Measurements from ENCODE around the gene OXA1L. TPM values are rescaled to one million over a fixed set of nuclear protein-coding genes. Genes with fewer than 3 reads are reported as not detected.
A peak's percentile ranks its signal among the peaks of the same experiment; 100 is the strongest.
"Not testable (repeated sequence)": the region's sequence is repeated elsewhere in the genome, so short reads cannot be mapped to it uniquely, and the experiment has no call there.

Gene OXA1L
- total RNA-seq: 100 to 1,000 TPM in 3 of 8 experiments, 10 to 100 TPM in 5; 69.1 to 138 (median 84.1) TPM

DNA sequence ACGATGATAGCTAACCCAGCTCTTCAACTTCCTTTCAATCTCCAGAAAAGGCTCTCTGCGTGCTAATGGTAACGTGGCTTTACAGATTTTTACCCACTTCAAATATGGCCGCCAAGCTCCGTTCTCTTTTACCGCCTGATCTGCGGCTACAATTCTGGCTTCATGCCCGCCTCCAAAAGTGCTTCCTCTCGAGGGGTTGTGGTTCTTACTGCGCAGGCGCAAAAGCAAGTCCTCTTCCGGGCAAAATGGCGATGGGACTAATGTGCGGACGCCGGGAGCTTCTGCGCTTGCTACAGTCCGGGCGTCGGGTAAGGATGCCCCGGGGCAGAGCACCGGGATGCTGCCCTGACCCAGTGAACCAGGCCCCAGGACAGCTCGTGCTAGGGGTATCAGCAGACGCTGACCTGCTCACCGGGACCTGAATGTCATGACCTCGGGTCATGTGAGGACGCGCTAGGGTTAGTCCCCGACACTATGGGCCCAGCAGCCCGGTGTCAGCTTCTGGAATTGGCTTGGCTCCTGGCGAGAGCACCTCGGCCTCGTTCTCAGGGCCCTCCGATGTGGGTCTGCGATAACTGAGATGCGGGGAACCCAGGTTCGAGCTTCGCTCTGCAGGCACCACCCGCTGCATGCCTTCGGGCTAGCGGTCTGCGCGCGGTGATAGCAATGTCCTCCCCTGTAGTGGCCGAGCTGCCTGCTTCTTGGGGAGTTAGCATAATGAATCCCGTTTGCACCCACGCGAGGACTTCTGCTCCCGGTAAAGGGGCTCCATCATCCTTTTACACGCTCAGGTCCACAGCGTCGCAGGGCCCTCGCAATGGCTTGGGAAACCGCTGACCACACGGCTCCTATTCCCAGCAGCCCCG is at the start of gene OXA1L:
Gene OXA1L (plus strand): TSS at position 232 of the 866 bp plus-strand sequence. CDS start 14 bp downstream, at position 246.
- in situ Hi-C loops (cut with MboI; ENCODE audit: low pct_unique_long_range_greater_than_20kb in 2 of 9, low sequenced_read_pairs in 9 of 9, unreplicated experiment in 9 of 9): no loop called here
- Histone ChIP-seq H3K4me1 (replicated peaks in 1 of 2) (peaks cover 10 to 19% of the 10 kb centered on the region in 2 donors), H3K27ac (peak within 1 kb of the TSS; percentile 84 to 93), H3K4me3 (peak within 1 kb of the TSS; percentile 72 to 100 (median 96))
- 0 to 3% (median 0%) methylated on average over 1 to 24 of the region's 56 CpGs for WGBS, 10 experiments
- peak; percentile 78 to 93 (median 89) for ATAC-seq (replicated peaks in 6 of 8)

GRCh38 chr14:22718091-22718490 is 48.4 kb upstream of the OXA1L start:
- Histone ChIP-seq H3K4me1 (replicated peaks in 1 of 2) (no peaks in the 10 kb centered on the region), H3K4me3 (no peak overlapping the region), H3K27ac (no peak overlapping the region)
- no peak for ATAC-seq (replicated peaks in 6 of 8)
- 52 to 100% (median 86%) methylated on average over 1 to 4 of the region's 4 CpGs; no CpG with 5 or more reads in 1 of the 10 experiments for WGBS, 10 experiments
- in situ Hi-C loops (cut with MboI; ENCODE audit: low pct_unique_long_range_greater_than_20kb in 2 of 9, low sequenced_read_pairs in 9 of 9, unreplicated experiment in 9 of 9): no loop called here

- no peak overlapping the region for H3K27ac ChIP-seq
- H3K4me3 ChIP-seq: no peak overlapping the region
- H3K4me1 ChIP-seq (replicated peaks in 1 of 2): no peaks in the 10 kb centered on the region
- no peak for ATAC-seq (replicated peaks in 6 of 8)
- in situ Hi-C loops (cut with MboI; ENCODE audit: low pct_unique_long_range_greater_than_20kb in 2 of 9, low sequenced_read_pairs in 9 of 9, unreplicated experiment in 9 of 9): no loop called here
- WGBS, 10 experiments: 14 to 91% (median 60%) methylated on average over 1 to 2 of the region's 2 CpGs; no CpG with 5 or more reads in 1 of the 10 experiments
Observed at GRCh38 chr14:22721213-22721612, 45.3 kb upstream of the OXA1L start.

GRCh38 chr14:22723815-22724214 is 42.7 kb upstream of the OXA1L start:
- H3K4me1 ChIP-seq (replicated peaks in 1 of 2): no peaks in the 10 kb centered on the region
- 80 to 100% (median 100%) methylated on average over 1 of the region's 1 CpG; no CpG with 5 or more reads in 5 of the 10 experiments for WGBS, 10 experiments
- no peak overlapping the region for H3K27ac ChIP-seq
- no peak overlapping the region for H3K4me3 ChIP-seq
- ATAC-seq (replicated peaks in 6 of 8): no peak
- in situ Hi-C loops (cut with MboI; ENCODE audit: low pct_unique_long_range_greater_than_20kb in 2 of 9, low sequenced_read_pairs in 9 of 9, unreplicated experiment in 9 of 9): no loop called here

GRCh38 chr14:22724847-22725246 is 41.6 kb upstream of the OXA1L start:
- H3K4me3 ChIP-seq; H3K27ac ChIP-seq; ATAC-seq (replicated peaks in 6 of 8); in situ Hi-C loops (cut with MboI; ENCODE audit: low pct_unique_long_range_greater_than_20kb in 2 of 9, low sequenced_read_pairs in 9 of 9, unreplicated experiment in 9 of 9); H3K4me1 ChIP-seq (replicated peaks in 1 of 2): not testable (repeated sequence)
- 10 to 95% methylated on average over 2 to 4 of the region's 8 CpGs; no CpG with 5 or more reads in 8 of the 10 experiments for WGBS, 10 experiments

GRCh38 chr14:22725374-22725773 is 41.1 kb upstream of the OXA1L start:
- in situ Hi-C loops (cut with MboI; ENCODE audit: low pct_unique_long_range_greater_than_20kb in 2 of 9, low sequenced_read_pairs in 9 of 9, unreplicated experiment in 9 of 9); H3K27ac ChIP-seq; H3K4me3 ChIP-seq; H3K4me1 ChIP-seq (replicated peaks in 1 of 2): not testable (repeated sequence)
- WGBS, 10 experiments: 0 to 80% (median 33%) methylated on average over 1 to 2 of the region's 3 CpGs; no CpG with 5 or more reads in 5 of the 10 experiments
- ATAC-seq (replicated peaks in 6 of 8): peak in 1 of 8 experiments; percentile 15

DNA sequence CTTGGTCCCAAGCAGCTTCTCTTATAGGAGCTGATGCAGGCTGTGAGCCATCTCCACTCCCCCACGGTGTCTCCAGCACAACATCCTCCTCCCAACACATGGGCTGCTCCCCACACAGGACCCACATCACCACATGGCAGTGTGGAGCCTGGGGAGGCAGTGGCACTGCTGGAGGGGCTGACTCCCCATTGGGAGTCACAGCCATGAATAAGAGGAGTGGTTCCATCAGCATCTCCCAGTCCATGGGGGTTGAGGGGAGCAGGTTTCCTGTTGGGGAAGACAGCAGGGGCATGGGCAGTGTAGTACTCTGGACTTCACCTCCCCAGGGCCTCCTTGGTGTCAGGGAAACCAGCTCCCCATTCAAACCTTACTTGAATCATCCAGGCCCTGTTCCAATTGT is 40.5 kb upstream of the OXA1L start:
- peak in 1 of 8 experiments; percentile 41 for ATAC-seq (replicated peaks in 6 of 8)
- in situ Hi-C loops (cut with MboI; ENCODE audit: low pct_unique_long_range_greater_than_20kb in 2 of 9, low sequenced_read_pairs in 9 of 9, unreplicated experiment in 9 of 9): no loop called here
- no peaks in the 10 kb centered on the region for H3K4me1 ChIP-seq (replicated peaks in 1 of 2)
- WGBS, 10 experiments: 0% methylated on average over 1 of the region's 1 CpG; no CpG with 5 or more reads in 9 of the 10 experiments
- H3K4me3 ChIP-seq: no peak overlapping the region
- H3K27ac ChIP-seq: no peak overlapping the region

GRCh38 chr14:22732062-22732461 is 34.4 kb upstream of the OXA1L start:
- H3K4me1 ChIP-seq (replicated peaks in 1 of 2); H3K27ac ChIP-seq; H3K4me3 ChIP-seq; in situ Hi-C loops (cut with MboI; ENCODE audit: low pct_unique_long_range_greater_than_20kb in 2 of 9, low sequenced_read_pairs in 9 of 9, unreplicated experiment in 9 of 9): not testable (repeated sequence)
- ATAC-seq (replicated peaks in 6 of 8): peak in 3 of 8 experiments; percentile 34 to 67 (median 58)
- 30 to 100% (median 82%) methylated on average over 1 to 5 of the region's 5 CpGs; no CpG with 5 or more reads in 2 of the 10 experiments for WGBS, 10 experiments

DNA sequence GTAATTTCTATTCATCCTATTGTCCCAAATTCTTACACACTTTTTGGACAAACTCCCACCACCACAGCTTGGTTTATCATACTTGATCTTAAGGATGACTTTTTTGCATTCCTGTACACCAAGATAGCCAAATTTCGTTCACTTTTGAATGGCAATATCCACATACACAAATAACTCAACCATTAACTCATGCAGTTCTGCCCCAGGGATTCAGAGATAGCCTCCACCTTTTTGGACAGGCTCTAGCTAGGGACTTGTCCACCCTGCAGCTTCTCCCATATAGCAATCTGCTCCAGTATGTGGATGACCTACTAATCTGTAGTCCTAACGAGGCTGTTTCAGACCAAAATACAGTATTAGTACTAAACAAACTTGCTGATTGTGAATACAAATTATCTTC is 32.7 kb upstream of the OXA1L start:
- 0 to 93% (median 50%) methylated on average over 1 to 2 of the region's 2 CpGs; no CpG with 5 or more reads in 2 of the 10 experiments for WGBS, 10 experiments
- H3K4me1 ChIP-seq (replicated peaks in 1 of 2): no peaks in the 10 kb centered on the region
- no peak overlapping the region for H3K27ac ChIP-seq
- no peak for ATAC-seq (replicated peaks in 6 of 8)
- in situ Hi-C loops (cut with MboI; ENCODE audit: low pct_unique_long_range_greater_than_20kb in 2 of 9, low sequenced_read_pairs in 9 of 9, unreplicated experiment in 9 of 9): no loop called here
- no peak overlapping the region for H3K4me3 ChIP-seq

DNA sequence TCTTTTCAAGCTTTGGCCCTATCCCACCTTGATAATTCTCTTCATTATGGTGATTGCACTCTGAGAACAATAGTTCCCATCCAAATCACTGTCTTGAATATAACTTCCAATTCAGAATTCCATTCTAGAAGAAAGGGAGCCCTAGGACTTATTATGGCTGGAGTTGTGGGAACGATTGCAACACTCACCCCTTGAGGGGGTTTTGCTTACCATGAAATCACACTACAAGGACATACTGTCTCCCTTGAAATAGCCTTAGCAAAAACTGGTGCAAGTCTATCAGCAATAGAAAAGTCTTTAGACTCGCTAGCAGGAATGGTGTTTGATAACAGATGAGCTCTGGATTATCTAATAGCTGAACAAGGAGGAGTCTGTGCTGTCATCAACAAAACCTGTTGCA is 31.4 kb upstream of the OXA1L start:
- Histone ChIP-seq H3K27ac (no peak overlapping the region), H3K4me3 (no peak overlapping the region), H3K4me1 (replicated peaks in 1 of 2) (no peaks in the 10 kb centered on the region)
- ATAC-seq (replicated peaks in 6 of 8): no peak
- 0 to 83% (median 55%) methylated on average over 1 to 2 of the region's 2 CpGs; no CpG with 5 or more reads in 4 of the 10 experiments for WGBS, 10 experiments
- in situ Hi-C loops (cut with MboI; ENCODE audit: low pct_unique_long_range_greater_than_20kb in 2 of 9, low sequenced_read_pairs in 9 of 9, unreplicated experiment in 9 of 9): no loop called here

- H3K27ac ChIP-seq; H3K4me1 ChIP-seq (replicated peaks in 1 of 2); ATAC-seq (replicated peaks in 6 of 8); H3K4me3 ChIP-seq; in situ Hi-C loops (cut with MboI; ENCODE audit: low pct_unique_long_range_greater_than_20kb in 2 of 9, low sequenced_read_pairs in 9 of 9, unreplicated experiment in 9 of 9): not testable (repeated sequence)
- WGBS, 10 experiments: 0 to 100% (median 63%) methylated on average over 1 to 3 of the region's 14 CpGs; no CpG with 5 or more reads in 1 of the 10 experiments
Observed at GRCh38 chr14:22736384-22736783, 30.1 kb upstream of the OXA1L start.

GRCh38 chr14:22737052-22737451 is 29.4 kb upstream of the OXA1L start:
- in situ Hi-C loops (cut with MboI; ENCODE audit: low pct_unique_long_range_greater_than_20kb in 2 of 9, low sequenced_read_pairs in 9 of 9, unreplicated experiment in 9 of 9): no loop called here
- peak in 2 of 8 experiments; percentile 62 to 65 for ATAC-seq (replicated peaks in 6 of 8)

DNA sequence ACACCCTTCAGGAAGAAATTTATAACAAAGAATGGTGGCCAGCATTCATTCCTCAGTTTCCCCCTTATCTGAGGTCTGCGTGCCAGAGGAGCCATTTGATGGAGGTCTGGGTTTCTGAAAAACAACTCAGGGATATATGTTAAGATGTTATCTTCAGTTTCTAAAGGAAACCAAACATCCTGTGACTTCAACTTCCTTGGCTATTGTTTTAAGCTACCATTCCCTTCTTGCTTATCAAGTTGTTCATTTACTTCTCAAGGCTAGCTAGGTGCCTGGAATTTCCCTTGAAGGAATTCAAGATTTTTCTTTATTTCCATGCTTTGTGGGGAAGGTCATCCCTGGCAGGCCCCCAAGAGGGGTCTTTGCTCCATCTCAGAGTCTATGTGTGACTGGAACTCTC is 27.1 kb upstream of the OXA1L start:
- ATAC-seq (replicated peaks in 6 of 8): no peak
- 0 to 100% (median 82%) methylated on average over 1 of the region's 1 CpG; no CpG with 5 or more reads in 2 of the 10 experiments for WGBS, 10 experiments
- in situ Hi-C loops (cut with MboI; ENCODE audit: low pct_unique_long_range_greater_than_20kb in 2 of 9, low sequenced_read_pairs in 9 of 9, unreplicated experiment in 9 of 9): no loop called here
- Histone ChIP-seq H3K4me1 (replicated peaks in 1 of 2) (no peaks in the 10 kb centered on the region), H3K27ac (no peak overlapping the region), H3K4me3 (no peak overlapping the region)

More at GRCh38 chr14:22737052-22737451, 29.4 kb upstream of the OXA1L start:
- no peaks in the 10 kb centered on the region for H3K4me1 ChIP-seq (replicated peaks in 1 of 2)
- no peak overlapping the region for H3K27ac ChIP-seq
- H3K4me3 ChIP-seq: no peak overlapping the region
- WGBS, 10 experiments: 83 to 100% (median 100%) methylated on average over 1 of the region's 1 CpG; no CpG with 5 or more reads in 5 of the 10 experiments

Measured in motor neuron (in vitro differentiated cells).